ENCODE data around the gene ENTHD1. TPM values are rescaled to one million over a fixed set of nuclear protein-coding genes. Genes with fewer than 3 reads are reported as not detected.

ENTHD1 gene
- total and polyA plus RNA-seq, 2 of the 4 experiments (the other 2 are of a cell fraction), result not detected

GRCh38 chr22:39744353-39744752 lies 149.2 kb downstream of the ENTHD1 start:
- H3K27ac ChIP-seq (ENCODE audit: insufficient read depth, low read length), result no peak overlapping the region
- no peak overlapping the region for H3K56ac ChIP-seq (ENCODE audit: extremely low read depth, insufficient read depth, low read length)
- no peak overlapping the region for H3K4me3 ChIP-seq (ENCODE audit: insufficient read depth, low read depth, low read length)
- H3K9me3 ChIP-seq (ENCODE audit: control insufficient read depth, insufficient read depth, low read length), result 0 out of 2 replicates have a peak, but pooled peaks cover 2% of the 10 kb centered on the region
- dilution Hi-C loops (cut with HindIII; ENCODE audit: low sequenced_read_pairs, unreplicated experiment), result no loop called here
- no peak overlapping the region for H2BK20ac ChIP-seq (ENCODE audit: low read depth, low read length)
- no peak overlapping the region for H3K14ac ChIP-seq (replicated peaks; ENCODE audit: low read depth, low read length)
- CTCF ChIA-PET, result no interaction called here
- no peak overlapping the region for H3K23ac ChIP-seq (ENCODE audit: low read depth, low read length)
- H4K91ac ChIP-seq (ENCODE audit: insufficient read depth, low read depth, low read length), result no peak overlapping the region
- H4K20me1 ChIP-seq (ENCODE audit: insufficient read depth, low read length), result no peaks in the 10 kb centered on the region
- H3K9me1 ChIP-seq (ENCODE audit: insufficient read depth, low read length), result no peaks in the 10 kb centered on the region
- no peak overlapping the region for H2AK5ac ChIP-seq (ENCODE audit: low read depth, low read length)
- no peaks in the 10 kb centered on the region for H3K36me3 ChIP-seq (ENCODE audit: control insufficient read depth, insufficient read depth, low read length)
- no TSS peak for BruUV-seq (replicated peaks)
- POLR2A ChIA-PET (ENCODE audit: unreplicated experiment), result no interaction called here
- intact Hi-C loops (cut with micrococcal nuclease), result no loop called here
- no peak overlapping the region for H3K4me2 ChIP-seq (ENCODE audit: low read depth, low read length)
- no peak overlapping the region for H2AK9ac ChIP-seq (replicated peaks; ENCODE audit: low read depth, low read length, poor library complexity)
- H2BK120ac ChIP-seq (ENCODE audit: low read depth, low read length), result no peak overlapping the region
- DNase-seq, result no peak
- H4K5ac ChIP-seq (ENCODE audit: low read depth, low read length), result no peak overlapping the region
- H3K9ac ChIP-seq (ENCODE audit: low read depth, low read length), result no peak overlapping the region
- H3K4me1 ChIP-seq (ENCODE audit: control insufficient read depth, insufficient read depth, low read length), result no peaks in the 10 kb centered on the region; the same call in 1 of the 2 replicates
- no peak overlapping the region for H3K4ac ChIP-seq (ENCODE audit: low read depth, low read length)
- in situ Hi-C loops (cut with MboI; ENCODE audit: low sequenced_read_pairs), result no loop called here
- ATAC-seq (ENCODE audit: low read depth), result no peak
- no peak overlapping the region for H4K8ac ChIP-seq (ENCODE audit: low read depth in 2 of 2, low read length in 2 of 2)
- peaks cover 11% of the 10 kb centered on the region; the same call in 1 of the 2 replicates for H3K27me3 ChIP-seq (ENCODE audit: control insufficient read depth, insufficient read depth, low read length)
- no peak overlapping the region for H2BK15ac ChIP-seq (ENCODE audit: low read depth, low read length)
- H3K18ac ChIP-seq (ENCODE audit: low read depth, low read length), result no peak overlapping the region
- H2AFZ ChIP-seq (replicated peaks; ENCODE audit: low read length, poor library complexity), result no peak overlapping the region
- TF ChIP-seq RAD21 (IDR thresholded peaks at IDR 0.05; ENCODE audit: low read length) (no peak), SMC3 (IDR thresholded peaks at IDR 0.05; ENCODE audit: low read depth, low read length) (no peak)
- H2BK5ac ChIP-seq (ENCODE audit: low read depth, low read length, poor library complexity, severe bottlenecking), result no peak overlapping the region
- H3K79me1 ChIP-seq (ENCODE audit: low read depth in 1 of 2, low read length in 2 of 2), result no peaks in the 10 kb centered on the region
